Measurements from ENCODE around the gene BTBD2.

DNA sequence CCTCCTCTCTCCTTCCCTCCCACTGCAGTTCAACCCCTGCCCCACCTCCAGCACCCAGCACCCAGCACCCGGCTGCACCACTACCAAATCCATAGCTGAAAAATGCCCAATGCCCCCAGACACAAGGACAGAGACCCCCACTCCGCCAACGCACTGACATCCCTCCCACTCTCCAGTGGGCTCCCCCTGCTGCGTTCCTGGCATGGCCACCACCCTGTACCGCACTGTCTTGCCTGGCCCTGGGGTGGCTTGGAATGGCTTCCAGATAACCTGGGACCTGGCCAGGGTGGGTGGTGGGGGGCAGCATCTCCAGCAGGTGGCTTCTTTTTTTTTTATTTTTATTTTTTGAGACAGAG lies 41.3 kb upstream of the BTBD2 start:
- TF ChIP-seq CTCF (IDR thresholded peaks at IDR 0.05) (no peak), EZH2 (IDR thresholded peaks at IDR 0.05; ENCODE audit: borderline replicate concordance, insufficient read depth, low read depth, low read length, poor library complexity, severe bottlenecking) (no peak)

Data from B cell (primary cell).